Mesendoderm (in vitro differentiated cells): ENCODE results near the gene KTN1.

Experiments used
- DNase-seq: peaks from one replicate; pipeline ENCODE4 v3.0.0; 2013
- H2AK5ac ChIP-seq: 2 replicates; pipeline ENCODE4 v1.6.1; 2013; ENCODE audit warnings: low read length, inconsistent platforms
- H2BK120ac ChIP-seq: 2 replicates; pipeline ENCODE4 v1.6.1; 2013; ENCODE audit warnings: low read depth, mild to moderate bottlenecking, low read length, moderate library complexity, mixed read lengths
- H2BK15ac ChIP-seq: replicated peaks from 2 replicates; pipeline ENCODE4 v1.6.1; 2013; ENCODE audit warnings: low read depth, mild to moderate bottlenecking, moderate library complexity
- H2BK5ac ChIP-seq: 2 replicates; pipeline ENCODE4 v1.6.1; 2013; ENCODE audit warnings: low read length, inconsistent platforms
- H3K18ac ChIP-seq: 2 replicates; pipeline ENCODE4 v1.6.1; 2013; ENCODE audit warnings: mild to moderate bottlenecking, low read length, mixed read lengths
- H3K23ac ChIP-seq: one replicate; pipeline ENCODE4 v1.6.1; 2013; ENCODE audit warnings: low read length
- H3K27ac ChIP-seq: 2 replicates; pipeline ENCODE4 v1.5.1; 2013; ENCODE audit warnings: low read depth, mild to moderate bottlenecking, inconsistent platforms, low read length, moderate library complexity
- H3K27me3 ChIP-seq: 2 replicates; pipeline ENCODE4 v1.6.1; 2013; ENCODE audit warnings: low read length, control low read depth, mild to moderate bottlenecking, inconsistent platforms; ENCODE audit not compliant: insufficient read depth, poor library complexity
- H3K36me3 ChIP-seq: 2 replicates; pipeline ENCODE4 v1.6.1; 2013; ENCODE audit warnings: low read length, inconsistent platforms; ENCODE audit not compliant: control insufficient read depth, insufficient read depth
- H3K4ac ChIP-seq: one replicate; pipeline ENCODE4 v1.6.1; 2013; ENCODE audit warnings: low read depth, mild to moderate bottlenecking, low read length, moderate library complexity
- H3K4me1 ChIP-seq: 2 replicates; pipeline ENCODE4 v1.6.1; 2013; ENCODE audit warnings: low read depth, low read length, inconsistent platforms; ENCODE audit not compliant: control insufficient read depth
- H3K4me2 ChIP-seq: 2 replicates; pipeline ENCODE4 v1.6.1; 2013; ENCODE audit warnings: low read length
- H3K4me3 ChIP-seq: 2 replicates; pipeline ENCODE4 v1.5.1; 2013; ENCODE audit warnings: mild to moderate bottlenecking, low read length
- H3K56ac ChIP-seq: one replicate; pipeline ENCODE4 v1.6.1; 2013; ENCODE audit warnings: low read length
- H3K79me1 ChIP-seq: 2 replicates; pipeline ENCODE4 v1.6.1; 2013; ENCODE audit warnings: low read length, inconsistent platforms
- H3K79me2 ChIP-seq: 2 replicates; pipeline ENCODE4 v1.6.1; 2013; ENCODE audit warnings: mild to moderate bottlenecking, low read length; ENCODE audit not compliant: control insufficient read depth, insufficient read depth
- H3K9ac ChIP-seq: 2 replicates; pipeline ENCODE4 v1.6.1; 2013; ENCODE audit warnings: low read length, inconsistent platforms
- H4K5ac ChIP-seq: one replicate; pipeline ENCODE4 v1.6.1; 2013; ENCODE audit warnings: low read length
- H4K8ac ChIP-seq: one replicate; pipeline ENCODE4 v1.6.1; 2013; ENCODE audit warnings: low read depth, mild to moderate bottlenecking, control low read depth, low read length, moderate library complexity
- WGBS: extraction: QIAGEN DNeasy Blood & Tissue Kit; methylation state at CpG from one replicate; pipeline ENCODE4 v1.1.7; 2013; ENCODE audit warnings: low lambda C conversion rate, missing lambda C conversion rate; ENCODE audit not compliant: insufficient coverage; ENCODE audit errors: extremely low coverage; 5-methylcytosine and 5-hydroxymethylcytosine counted together

KTN1 gene

GRCh38 chr14:55614304-55614703, 34.3 kb downstream of the KTN1 start:
- no CpG with 5 or more reads among the region's 2 CpGs for WGBS
- Histone ChIP-seq H3K9ac (no peak overlapping the region), H3K4me1 (peaks cover 5% of the 10 kb centered on the region), H2BK15ac (no peak overlapping the region), H2BK120ac (no peak overlapping the region), H3K36me3 (no peaks in the 10 kb centered on the region), H2BK5ac (no peak overlapping the region), H3K79me1 (peaks cover 11% of the 10 kb centered on the region), H3K4me2 (no peak overlapping the region), H3K79me2 (peaks cover 21% of the 10 kb centered on the region), H4K5ac (no peak overlapping the region), H3K4ac (no peak overlapping the region), H3K27ac (no peak overlapping the region), H4K8ac (no peak overlapping the region), H3K27me3 (no peaks in the 10 kb centered on the region), H3K4me3 (no peak overlapping the region), H3K23ac (no peak overlapping the region), H2AK5ac (no peak overlapping the region), H3K56ac (no peak overlapping the region), H3K18ac (no peak overlapping the region)
- DNase-seq = no peak

DNA sequence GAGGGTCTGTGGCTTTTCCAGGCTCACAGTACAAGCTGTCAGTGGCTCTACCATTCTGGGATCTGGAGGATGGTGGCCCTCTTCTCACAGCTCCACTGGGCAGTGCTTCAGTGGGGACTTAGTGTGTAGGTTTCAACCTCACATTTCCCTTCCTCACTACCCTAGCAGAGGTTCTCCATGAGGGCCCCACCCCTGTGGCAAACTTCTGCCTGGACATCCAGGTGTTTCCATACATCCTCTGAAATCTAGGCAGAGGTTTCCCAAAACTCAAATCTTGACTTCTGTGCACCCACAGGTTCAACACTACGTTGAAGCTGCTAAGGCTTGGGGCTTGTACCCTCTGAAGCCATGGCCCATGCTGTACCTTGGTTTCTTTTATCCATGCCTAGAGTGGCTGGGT, 40.3 kb downstream of the KTN1 start:
- no peak overlapping the region for H3K4me2 ChIP-seq
- DNase-seq = no peak
- peaks cover 2% of the 10 kb centered on the region for H3K4me1 ChIP-seq
- H3K36me3 ChIP-seq = peaks cover 12% of the 10 kb centered on the region
- H2BK5ac ChIP-seq = no peak overlapping the region
- no peaks in the 10 kb centered on the region for H3K27me3 ChIP-seq
- no peak overlapping the region for H3K4ac ChIP-seq
- no peak overlapping the region for H4K5ac ChIP-seq
- H2AK5ac ChIP-seq = no peak overlapping the region
- H3K9ac ChIP-seq = no peak overlapping the region
- H4K8ac ChIP-seq = no peak overlapping the region
- peaks cover 5% of the 10 kb centered on the region for H3K79me1 ChIP-seq
- peaks cover 2% of the 10 kb centered on the region for H3K79me2 ChIP-seq
- H3K56ac ChIP-seq = no peak overlapping the region
- no CpG with 5 or more reads among the region's 1 CpG for WGBS
- no peak overlapping the region for H3K4me3 ChIP-seq
- H3K18ac ChIP-seq = no peak overlapping the region
- no peak overlapping the region for H3K23ac ChIP-seq
- H2BK120ac ChIP-seq = no peak overlapping the region
- H2BK15ac ChIP-seq = no peak overlapping the region
- no peak overlapping the region for H3K27ac ChIP-seq

DNA sequence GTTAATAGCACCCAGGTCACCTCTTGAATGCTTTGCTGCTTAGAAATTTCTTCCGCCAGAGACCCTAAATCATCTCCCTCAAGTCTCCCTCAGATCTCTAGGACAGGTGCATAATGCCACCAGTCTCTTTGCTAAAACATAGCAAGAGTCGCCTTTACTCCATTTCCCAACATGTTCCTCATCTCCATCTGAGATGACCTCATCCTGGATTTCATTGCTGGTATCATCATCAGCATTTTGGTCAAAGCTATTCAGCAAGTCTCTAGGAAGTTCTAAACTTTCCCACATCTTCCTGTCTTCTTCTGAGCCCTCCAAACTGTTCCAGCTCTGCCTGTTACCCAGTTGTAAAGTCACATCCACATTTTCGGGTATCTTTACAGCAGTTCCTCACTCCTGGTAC, 41.0 kb downstream of the KTN1 start:
- H3K23ac ChIP-seq = no peak overlapping the region
- H4K5ac ChIP-seq = no peak overlapping the region
- no peak overlapping the region for H3K4me3 ChIP-seq
- no peak for DNase-seq
- H2BK5ac ChIP-seq = no peak overlapping the region
- H3K27ac ChIP-seq = no peak overlapping the region
- no peaks in the 10 kb centered on the region for H3K27me3 ChIP-seq
- no peak overlapping the region for H4K8ac ChIP-seq
- no peak overlapping the region for H3K9ac ChIP-seq
- peaks cover 2% of the 10 kb centered on the region for H3K4me1 ChIP-seq
- H3K79me1 ChIP-seq = peaks cover 3% of the 10 kb centered on the region
- H3K4me2 ChIP-seq = no peak overlapping the region
- peaks cover 2% of the 10 kb centered on the region for H3K79me2 ChIP-seq
- no peak overlapping the region for H2BK15ac ChIP-seq
- no CpG with 5 or more reads among the region's 3 CpGs for WGBS
- no peak overlapping the region for H2AK5ac ChIP-seq
- H3K18ac ChIP-seq = no peak overlapping the region
- H3K36me3 ChIP-seq = peaks cover 12% of the 10 kb centered on the region
- H3K4ac ChIP-seq = no peak overlapping the region
- H3K56ac ChIP-seq = no peak overlapping the region
- H2BK120ac ChIP-seq = no peak overlapping the region

DNA sequence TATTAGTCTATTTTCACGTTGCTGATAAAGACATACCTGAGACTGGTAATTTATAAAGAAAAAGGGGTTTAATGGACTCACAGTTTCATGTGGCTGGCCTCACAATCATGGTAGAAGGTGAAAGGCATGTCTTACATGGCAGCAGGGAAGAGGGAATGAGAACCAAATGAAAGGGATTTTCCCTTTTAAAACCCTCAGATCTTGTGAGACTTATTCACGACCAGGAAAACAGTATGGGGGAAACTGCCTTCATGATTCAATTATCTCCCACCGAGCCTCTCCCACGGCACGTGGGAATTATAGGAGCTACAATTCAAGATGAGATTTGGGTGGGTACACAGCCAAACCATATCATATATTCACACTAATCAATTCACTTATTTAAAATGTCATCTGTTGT, 41.4 kb downstream of the KTN1 start:
- WGBS = no CpG with 5 or more reads among the region's 5 CpGs
- no peak for DNase-seq
- Histone ChIP-seq H3K4me1 (peaks cover 2% of the 10 kb centered on the region), H3K4me3 (no peak overlapping the region), H2AK5ac (no peak overlapping the region), H3K27me3 (no peaks in the 10 kb centered on the region), H3K27ac (no peak overlapping the region), H3K9ac (no peak overlapping the region), H4K8ac (no peak overlapping the region), H2BK120ac (no peak overlapping the region), H3K18ac (no peak overlapping the region), H2BK15ac (no peak overlapping the region), H3K79me1 (peaks cover 3% of the 10 kb centered on the region), H3K36me3 (peaks cover 12% of the 10 kb centered on the region), H3K4ac (no peak overlapping the region), H3K4me2 (no peak overlapping the region), H3K56ac (no peak overlapping the region), H4K5ac (no peak overlapping the region), H3K79me2 (peaks cover 2% of the 10 kb centered on the region), H2BK5ac (no peak overlapping the region), H3K23ac (no peak overlapping the region)

DNA sequence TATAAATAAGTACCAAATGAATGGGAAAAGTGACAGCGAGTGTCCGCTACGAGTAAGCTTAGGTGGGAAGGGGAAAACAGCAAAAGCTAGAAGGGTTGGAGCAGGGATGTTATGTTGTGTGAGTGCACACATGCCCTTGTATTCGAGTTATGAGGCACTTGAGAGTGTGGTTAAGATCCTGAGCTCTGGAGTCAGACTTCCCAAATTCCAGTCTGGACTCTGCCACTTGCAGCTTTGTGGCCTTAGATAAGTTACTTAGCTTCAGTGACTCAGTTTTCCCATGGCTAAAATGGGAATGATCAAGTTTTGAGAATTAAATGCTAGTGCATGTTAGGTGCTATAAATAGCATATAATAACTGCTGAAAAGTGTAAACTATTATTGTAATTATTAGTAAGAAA, 44.9 kb downstream of the KTN1 start:
- Histone ChIP-seq H4K8ac (no peak overlapping the region), H3K27me3 (no peaks in the 10 kb centered on the region), H3K4ac (no peak overlapping the region), H3K23ac (no peak overlapping the region), H2AK5ac (no peak overlapping the region), H3K9ac (no peak overlapping the region), H3K79me2 (peaks cover 2% of the 10 kb centered on the region), H3K4me2 (no peak overlapping the region), H3K36me3 (peaks cover 10% of the 10 kb centered on the region), H3K56ac (no peak overlapping the region), H2BK120ac (no peak overlapping the region), H4K5ac (no peak overlapping the region), H2BK15ac (no peak overlapping the region), H3K27ac (no peak overlapping the region), H3K79me1 (peaks cover 3% of the 10 kb centered on the region), H2BK5ac (no peak overlapping the region), H3K4me3 (no peak overlapping the region), H3K18ac (no peak overlapping the region), H3K4me1 (peaks cover 2% of the 10 kb centered on the region)
- no CpG with 5 or more reads among the region's 4 CpGs for WGBS
- no peak for DNase-seq

- H3K36me3 ChIP-seq = peaks cover 4% of the 10 kb centered on the region
- no peak overlapping the region for H3K27ac ChIP-seq
- no peak overlapping the region for H2BK5ac ChIP-seq
- H3K27me3 ChIP-seq = no peaks in the 10 kb centered on the region
- no peak overlapping the region for H3K4me3 ChIP-seq
- no peak overlapping the region for H2AK5ac ChIP-seq
- no peak for DNase-seq
- no peak overlapping the region for H3K56ac ChIP-seq
- H4K8ac ChIP-seq = no peak overlapping the region
- H3K79me1 ChIP-seq = peaks cover 3% of the 10 kb centered on the region
- peaks cover 2% of the 10 kb centered on the region for H3K79me2 ChIP-seq
- peaks cover 2% of the 10 kb centered on the region for H3K4me1 ChIP-seq
- no CpG with 5 or more reads among the region's 2 CpGs for WGBS
- H2BK15ac ChIP-seq = no peak overlapping the region
- H3K4ac ChIP-seq = no peak overlapping the region
- no peak overlapping the region for H3K23ac ChIP-seq
- H2BK120ac ChIP-seq = no peak overlapping the region
- H4K5ac ChIP-seq = no peak overlapping the region
- no peak overlapping the region for H3K9ac ChIP-seq
- H3K4me2 ChIP-seq = no peak overlapping the region
- no peak overlapping the region for H3K18ac ChIP-seq
Observed at GRCh38 chr14:55625481-55625880, 45.5 kb downstream of the KTN1 start.
